Endothelial cell (in vitro differentiated cells): Measurements from ENCODE around the gene GATAD2A. TPM values are rescaled to one million over a fixed set of nuclear protein-coding genes. Genes with fewer than 3 reads are reported as not detected.

ENCODE experiments used
- DNase-seq: peaks from one replicate; pipeline ENCODE4 v3.0.0; 2021; ENCODE audit warnings: low spot score
- H3K27ac Mint-ChIP-seq: one replicate; pipeline ENCODE4 v1.8.0; 2021; ENCODE audit warnings: mixed read lengths, inconsistent platforms; ENCODE audit not compliant: unreplicated experiment
- H3K27me3 Mint-ChIP-seq: one replicate; pipeline ENCODE4 v1.8.0; 2021; ENCODE audit warnings: mild to moderate bottlenecking, moderate library complexity, mixed read lengths, inconsistent platforms; ENCODE audit not compliant: unreplicated experiment
- H3K36me3 Mint-ChIP-seq: one replicate; pipeline ENCODE4 v1.8.0; 2021; ENCODE audit warnings: mild to moderate bottlenecking, low read depth, mixed read lengths, inconsistent platforms; ENCODE audit not compliant: unreplicated experiment
- H3K4me1 Mint-ChIP-seq: one replicate; pipeline ENCODE4 v1.8.0; 2021; ENCODE audit warnings: mild to moderate bottlenecking, mixed read lengths, inconsistent platforms; ENCODE audit not compliant: unreplicated experiment
- H3K4me3 Mint-ChIP-seq: one replicate; pipeline ENCODE4 v1.8.0; 2021; ENCODE audit warnings: mild to moderate bottlenecking, mixed read lengths, inconsistent platforms; ENCODE audit not compliant: unreplicated experiment
- H3K9me3 Mint-ChIP-seq: one replicate; pipeline ENCODE4 v1.8.0; 2021; ENCODE audit warnings: mixed read lengths, inconsistent platforms; ENCODE audit not compliant: unreplicated experiment
- CTCF ChIP-seq: fragments of 200-600 bp; sonication (generic); IDR thresholded peaks from one replicate; pipeline ENCODE4 v1.5.0; 2021; ENCODE audit warnings: antibody characterized with exemption; ENCODE audit not compliant: unreplicated experiment
- total RNA-seq: library from RNA; stranded (reverse); fragmentation: NEBNext Ultra II Directional; extraction: Animal tissue kit (Norgen Biotek cat#: 25700); gene quantifications from one replicate; pipeline ENCODE4 v1.2.1, GENCODE V29; 2021; ENCODE audit not compliant: unreplicated experiment

The GATAD2A gene
- total RNA-seq, 1 donor from 2014 or later: 150 TPM

- H3K27me3 Mint-ChIP-seq: peaks cover 12% of the 10 kb centered on the region
- H3K4me3 Mint-ChIP-seq: peak overlapping the region; percentile 56
Observed at GRCh38 chr19:19529783-19530422, 124.4 kb downstream of the GATAD2A start.

GRCh38 chr19:19530423-19530804, 124.9 kb downstream of the GATAD2A start:
- H3K27ac Mint-ChIP-seq: no peak overlapping the region
- H3K4me3 Mint-ChIP-seq: no peak overlapping the region
- H3K9me3 Mint-ChIP-seq: no peaks in the 10 kb centered on the region
- peaks cover 7% of the 10 kb centered on the region for H3K36me3 Mint-ChIP-seq
- no peak for DNase-seq
- peaks cover 12% of the 10 kb centered on the region for H3K27me3 Mint-ChIP-seq
- no peak for TF ChIP-seq CTCF
- peaks cover 2% of the 10 kb centered on the region for H3K4me1 Mint-ChIP-seq

More at GRCh38 chr19:19529783-19530422, 124.4 kb downstream of the GATAD2A start:
- Mint-ChIP-seq H3K4me1 (peaks cover 2% of the 10 kb centered on the region), H3K36me3 (peaks cover 7% of the 10 kb centered on the region), H3K27ac (peak overlapping the region; percentile 24), H3K9me3 (no peaks in the 10 kb centered on the region)
- TF ChIP-seq CTCF: no peak
- DNase-seq: no peak

GRCh38 chr19:19530889-19531288, 125.4 kb downstream of the GATAD2A start:
- Mint-ChIP-seq H3K27ac (no peak overlapping the region), H3K36me3 (peaks cover 7% of the 10 kb centered on the region), H3K9me3 (no peaks in the 10 kb centered on the region), H3K4me1 (peaks cover 2% of the 10 kb centered on the region), H3K27me3 (peaks cover 12% of the 10 kb centered on the region), H3K4me3 (no peak overlapping the region)
- DNase-seq: no peak
- TF ChIP-seq CTCF: no peak

GRCh38 chr19:19531951-19532805, 126.7 kb downstream of the GATAD2A start:
- peaks cover 23% of the 10 kb centered on the region for H3K27me3 Mint-ChIP-seq
- no peaks in the 10 kb centered on the region for H3K9me3 Mint-ChIP-seq
- peaks cover 7% of the 10 kb centered on the region for H3K36me3 Mint-ChIP-seq
- peaks cover 2% of the 10 kb centered on the region for H3K4me1 Mint-ChIP-seq
- TF ChIP-seq CTCF: peak; percentile 88
- DNase-seq: peak; percentile 88
- peak overlapping the region; percentile 29 for H3K4me3 Mint-ChIP-seq
- no peak overlapping the region for H3K27ac Mint-ChIP-seq
